HG02973 (cell line): ENCODE results near the gene PIGW.

Source experiments
- ATAC-seq: cut with Tn5 transposase; IDR thresholded peaks from one replicate; pipeline ENCODE4 v1.9.1; 2021; ENCODE audit warnings: moderate library complexity; ENCODE audit not compliant: unreplicated experiment

The PIGW gene

GRCh38 chr17:36545465-36546417, 11.0 kb downstream of the PIGW start:
- ATAC-seq = peak; percentile 52

GRCh38 chr17:36546418-36547093, 11.8 kb downstream of the PIGW start:
- ATAC-seq = no peak

- no peak for ATAC-seq
Measured at GRCh38 chr17:36547776-36548175, 13.0 kb downstream of the PIGW start.

GRCh38 chr17:36550491-36551417, 16.0 kb downstream of the PIGW start:
- ATAC-seq = no peak

GRCh38 chr17:36553459-36553858, 18.7 kb downstream of the PIGW start:
- ATAC-seq = no peak

- no peak for ATAC-seq
Measured at GRCh38 chr17:36566081-36566480, 31.3 kb downstream of the PIGW start.

- no peak for ATAC-seq
Measured at GRCh38 chr17:36575028-36575427, 40.2 kb downstream of the PIGW start.

- ATAC-seq = no peak
Measured at GRCh38 chr17:36576793-36577192, 42.0 kb downstream of the PIGW start.

- no peak for ATAC-seq
Measured at GRCh38 chr17:36578671-36579070, 43.9 kb downstream of the PIGW start.

GRCh38 chr17:36583787-36584186, 49.0 kb downstream of the PIGW start:
- no peak for ATAC-seq

GRCh38 chr17:36586138-36586537, 51.4 kb downstream of the PIGW start:
- ATAC-seq = no peak
